NCI-H524 (cell line): ENCODE measurements around the gene PIK3R6.

Experiments
- DNase-seq, 2 experiments: peaks; one replicate each; lab custom pipeline; 2025; lab: John Stamatoyannopoulos, UW

Gene PIK3R6, protein sequence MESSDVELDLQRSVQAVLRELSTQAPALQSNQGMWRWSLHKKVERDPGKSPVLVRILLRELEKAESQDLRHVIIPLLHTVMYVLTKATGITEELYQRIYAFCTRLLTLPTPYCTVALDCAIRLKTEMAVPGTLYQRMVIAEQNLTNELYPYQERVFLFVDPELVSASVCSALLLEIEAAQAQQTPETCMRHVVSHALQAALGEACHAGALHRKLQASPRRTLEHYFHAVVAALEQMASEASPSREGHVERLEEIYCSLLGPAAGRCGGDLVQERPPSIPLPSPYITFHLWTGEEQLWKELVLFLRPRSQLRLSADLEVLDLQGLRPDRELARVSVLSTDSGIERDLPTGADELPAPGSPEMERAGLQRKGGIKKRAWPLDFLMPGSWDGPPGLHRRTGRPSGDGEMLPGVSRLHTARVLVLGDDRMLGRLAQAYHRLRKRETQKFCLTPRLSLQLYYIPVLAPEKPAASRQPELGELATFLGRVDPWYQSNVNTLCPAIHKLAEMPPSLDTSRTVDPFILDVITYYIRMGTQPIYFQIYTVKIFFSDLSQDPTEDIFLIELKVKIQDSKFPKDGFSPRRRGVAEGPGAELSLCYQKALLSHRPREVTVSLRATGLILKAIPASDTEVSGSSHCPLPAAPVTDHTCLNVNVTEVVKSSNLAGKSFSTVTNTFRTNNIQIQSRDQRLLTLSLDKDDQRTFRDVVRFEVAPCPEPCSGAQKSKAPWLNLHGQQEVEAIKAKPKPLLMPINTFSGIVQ

DNA sequence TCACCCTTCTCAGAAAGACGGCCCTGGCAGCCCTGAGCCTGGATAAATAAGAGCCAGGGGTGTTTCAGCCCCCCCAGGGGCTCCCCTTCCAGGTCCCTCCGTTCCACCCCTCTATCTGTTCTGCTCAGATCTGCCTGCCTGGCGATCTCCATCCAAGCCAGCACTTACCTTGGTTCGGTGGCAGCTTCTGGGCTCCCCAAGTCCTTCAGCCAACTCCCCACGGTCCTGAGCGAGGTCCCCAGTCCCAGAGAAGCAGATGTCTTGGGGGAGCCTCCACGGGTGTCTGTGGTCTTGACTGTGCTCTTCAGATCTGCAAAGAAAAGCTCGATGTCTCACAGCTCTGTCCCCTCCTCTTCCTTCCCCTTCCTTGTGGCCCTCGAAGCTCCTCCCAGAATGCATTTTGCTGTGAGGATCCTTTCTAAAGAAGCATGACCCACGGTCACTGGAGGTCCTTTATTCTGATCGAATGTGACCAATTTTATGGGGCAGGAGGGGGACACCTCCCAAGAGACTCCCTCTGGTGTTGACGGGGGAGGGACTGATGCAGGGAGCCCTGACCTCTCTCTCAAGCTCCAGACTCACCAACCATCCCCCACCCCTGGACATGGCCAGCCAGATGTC lies at the start of gene PIK3R6:
Gene PIK3R6 (minus strand): TSS at position 314 of the 621 bp plus-strand sequence. CDS start 17,880 bp downstream, outside the sequence.
- no peak for DNase-seq

DNA sequence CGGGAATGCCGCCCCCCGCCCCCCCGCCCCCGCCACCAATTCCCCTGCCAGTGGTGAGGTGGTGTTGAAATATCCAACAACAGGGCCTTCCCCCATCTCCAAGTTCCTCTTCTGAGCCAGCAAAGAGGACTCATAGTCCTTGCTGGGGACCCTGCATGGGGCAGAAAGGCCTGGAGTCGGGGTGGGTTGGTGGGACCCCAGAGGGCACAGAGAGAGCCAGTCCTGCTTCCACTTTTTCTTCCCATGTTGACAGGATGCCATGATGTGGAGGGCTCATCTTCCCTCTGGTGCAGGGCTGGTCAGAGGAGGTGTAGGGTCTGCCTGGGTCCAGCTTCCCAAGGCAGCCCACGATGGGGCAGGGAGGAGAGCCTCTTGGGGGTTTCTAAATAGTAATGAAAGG lies 49.0 kb upstream of the PIK3R6 start:
- DNase-seq: no peak

DNA sequence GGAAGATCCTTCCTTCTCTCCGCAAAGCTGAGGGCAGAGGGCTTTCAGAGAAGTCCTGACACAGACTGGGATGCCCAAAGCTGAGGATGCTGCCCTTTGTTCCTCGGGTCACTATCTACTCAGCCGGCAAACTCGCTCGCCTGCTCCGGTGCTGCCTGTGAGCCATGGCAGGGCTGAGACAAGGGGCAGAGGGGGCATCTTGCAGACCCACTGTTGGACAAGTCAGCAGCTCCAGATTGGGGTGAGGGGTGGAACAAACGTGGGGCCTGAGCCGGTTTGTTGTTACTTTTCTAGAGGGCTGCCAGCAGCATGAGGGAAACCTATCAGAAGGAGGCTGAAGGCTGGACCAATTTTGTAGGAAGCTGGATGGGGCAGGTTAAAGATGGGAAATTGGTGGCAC lies 47.1 kb upstream of the PIK3R6 start:
- no peak for DNase-seq

DNA sequence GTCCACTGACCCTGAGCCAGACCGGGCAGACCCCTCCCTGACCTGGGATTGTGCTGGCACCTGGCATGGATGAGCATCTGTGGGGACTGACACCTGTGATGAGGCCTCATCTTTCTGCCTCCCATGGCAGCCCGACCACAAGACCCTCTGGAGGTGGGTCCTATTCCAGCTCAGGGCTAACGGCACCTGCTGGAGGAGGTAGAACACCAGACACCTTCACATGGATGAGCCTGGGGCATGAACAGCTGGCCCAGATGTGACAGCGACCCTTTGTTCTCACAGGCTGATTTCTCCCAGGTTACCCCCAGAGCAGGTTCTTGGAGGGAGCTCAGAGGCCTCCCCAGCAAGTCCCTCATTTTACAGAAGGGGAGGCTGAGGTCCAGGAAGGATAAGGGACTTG lies 46.4 kb upstream of the PIK3R6 start:
- no peak for DNase-seq

DNA sequence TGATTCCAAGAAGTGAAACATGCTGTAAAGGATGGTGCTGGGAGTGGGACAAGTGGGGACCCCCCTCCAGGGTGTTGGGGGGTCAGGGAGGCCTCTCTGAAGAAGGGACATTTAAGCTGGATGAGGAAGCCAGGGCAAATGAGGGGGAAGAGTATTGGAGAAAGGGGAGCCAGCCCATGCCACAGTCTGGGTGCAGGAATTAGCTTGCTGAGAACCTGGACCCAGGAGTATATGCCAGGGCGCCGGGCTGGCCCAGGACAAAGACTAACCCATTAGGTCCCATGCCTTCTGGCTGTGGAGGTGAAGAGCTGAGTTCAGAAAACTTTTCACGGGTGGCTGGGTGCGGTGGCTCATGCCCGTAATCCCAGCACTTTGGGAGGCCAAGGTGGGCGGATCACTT lies 45.6 kb upstream of the PIK3R6 start:
- no peak for DNase-seq

DNA sequence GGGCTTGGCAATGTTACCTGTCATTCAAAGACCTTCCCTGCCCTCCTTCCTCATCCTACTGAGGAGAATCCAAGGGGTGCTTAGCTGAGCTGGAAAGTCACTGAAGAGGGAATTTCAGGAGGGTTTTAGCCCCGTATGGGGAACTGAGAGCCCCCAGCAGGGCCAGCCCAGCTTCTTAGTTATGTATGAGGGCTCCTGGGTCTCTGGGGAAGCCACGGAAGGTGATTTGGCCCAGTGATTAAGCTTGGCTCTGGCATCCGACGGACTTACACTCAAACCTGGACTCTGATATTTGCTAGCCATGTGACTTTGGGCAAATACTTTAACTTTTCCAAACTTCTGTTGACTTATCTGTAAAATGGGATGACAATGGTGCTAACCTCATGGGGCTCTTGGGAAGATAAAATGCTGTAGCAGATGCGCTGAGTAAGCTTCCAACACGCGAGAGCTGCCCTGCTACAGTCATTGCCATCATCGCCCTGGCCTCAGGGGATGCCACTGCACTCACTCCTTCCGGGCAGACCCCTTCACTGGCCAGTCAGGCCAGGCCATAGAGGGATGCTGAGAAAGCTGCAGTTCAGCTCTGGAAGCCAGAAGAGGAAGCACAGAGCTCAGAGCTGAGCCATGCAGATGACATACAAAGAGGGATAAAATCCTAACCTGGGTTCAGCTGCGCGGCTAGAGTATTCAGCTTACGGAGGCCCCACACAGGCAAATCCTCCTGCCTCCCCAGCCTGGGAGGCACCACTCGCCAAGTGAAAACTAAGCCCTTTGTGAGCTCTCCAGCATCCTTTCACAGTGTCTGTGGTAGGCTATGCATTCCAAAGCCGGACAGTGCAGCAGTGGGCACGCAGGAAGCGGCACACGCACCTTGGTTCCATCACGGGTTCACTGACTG lies 44.9 kb upstream of the PIK3R6 start:
- no peak for DNase-seq

DNA sequence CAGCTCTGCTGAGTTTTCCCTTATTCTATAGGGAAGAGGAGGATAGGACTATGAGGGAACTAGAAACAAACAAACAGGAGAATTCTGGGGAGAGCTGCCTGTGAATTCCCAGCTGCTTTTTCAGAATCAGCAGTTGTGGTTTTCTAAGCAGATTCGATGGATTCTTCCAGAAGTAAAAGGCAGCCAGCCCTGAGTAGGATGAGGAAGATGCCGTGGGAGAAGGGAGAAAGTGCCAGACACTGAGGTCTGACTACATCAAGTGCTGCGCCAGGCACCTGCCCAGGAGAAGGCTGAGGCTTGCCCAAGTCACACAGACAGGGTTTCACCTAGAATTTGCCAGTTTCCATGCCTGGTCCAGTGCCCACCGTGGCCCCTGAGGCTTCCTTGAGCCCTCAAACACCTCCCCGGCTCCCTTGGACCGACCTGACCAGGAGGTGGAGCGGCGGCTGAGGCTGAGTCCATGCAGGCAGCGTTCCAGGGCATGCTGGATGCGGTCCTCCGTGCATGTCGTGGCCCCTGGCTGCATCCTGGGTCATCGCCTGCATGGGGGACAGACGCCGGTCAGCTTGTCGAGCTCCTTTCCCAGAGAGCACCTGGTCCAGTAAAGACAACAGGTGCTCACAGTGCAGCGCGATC lies 43.6 kb upstream of the PIK3R6 start:
- no peak for DNase-seq

DNA sequence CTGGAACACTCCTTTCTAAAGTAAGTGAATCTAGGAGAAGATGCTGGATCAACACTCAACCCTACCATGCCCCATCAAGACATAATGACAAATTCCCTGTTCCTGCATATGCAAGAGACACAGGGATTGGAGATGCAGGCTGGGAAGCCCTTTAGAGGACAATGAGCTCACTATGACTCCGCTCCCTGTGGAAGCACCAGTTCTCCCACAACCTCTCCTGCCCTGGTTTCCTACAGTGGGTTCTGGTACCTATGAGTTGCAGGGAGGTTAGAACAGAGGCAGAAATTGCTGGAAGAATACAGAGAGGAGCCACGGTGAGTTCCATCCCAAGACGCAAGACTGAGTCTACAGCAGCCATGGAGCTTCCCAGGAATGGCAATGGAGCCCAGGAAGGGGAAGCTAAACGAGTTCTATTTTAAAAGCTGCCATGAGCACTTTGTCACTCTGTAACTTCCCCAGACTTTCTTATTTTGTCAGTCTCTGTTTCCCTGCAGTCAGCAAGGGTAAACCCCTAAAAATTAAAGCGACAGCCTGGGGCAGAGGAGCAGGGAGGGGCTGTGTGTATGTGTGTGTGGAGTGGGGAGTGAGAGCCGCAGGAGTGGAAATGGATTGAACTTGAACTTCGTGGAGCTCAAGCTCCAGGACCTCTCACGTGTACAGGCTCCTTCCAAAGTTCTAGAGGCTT lies 42.3 kb upstream of the PIK3R6 start:
- no peak for DNase-seq

DNA sequence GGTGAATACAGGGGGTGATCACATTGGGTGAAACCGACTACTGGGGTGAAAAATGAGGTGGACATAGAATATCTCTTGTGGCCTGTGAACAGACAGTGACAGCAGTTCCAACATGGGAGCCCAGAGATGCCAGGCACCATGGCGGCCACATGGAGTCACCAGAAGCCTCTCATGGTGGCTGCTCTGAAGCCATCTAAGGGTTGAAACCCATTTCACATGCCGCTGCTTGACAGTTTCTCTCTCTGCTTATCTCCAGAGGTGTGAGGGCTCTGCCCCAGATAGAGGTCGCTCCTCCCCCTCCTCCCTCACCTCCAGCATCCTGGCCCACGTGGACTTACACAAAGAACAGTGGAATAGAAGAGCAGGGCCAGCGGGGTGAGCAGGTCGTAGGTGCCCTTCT lies 37.9 kb upstream of the PIK3R6 start:
- no peak for DNase-seq

DNA sequence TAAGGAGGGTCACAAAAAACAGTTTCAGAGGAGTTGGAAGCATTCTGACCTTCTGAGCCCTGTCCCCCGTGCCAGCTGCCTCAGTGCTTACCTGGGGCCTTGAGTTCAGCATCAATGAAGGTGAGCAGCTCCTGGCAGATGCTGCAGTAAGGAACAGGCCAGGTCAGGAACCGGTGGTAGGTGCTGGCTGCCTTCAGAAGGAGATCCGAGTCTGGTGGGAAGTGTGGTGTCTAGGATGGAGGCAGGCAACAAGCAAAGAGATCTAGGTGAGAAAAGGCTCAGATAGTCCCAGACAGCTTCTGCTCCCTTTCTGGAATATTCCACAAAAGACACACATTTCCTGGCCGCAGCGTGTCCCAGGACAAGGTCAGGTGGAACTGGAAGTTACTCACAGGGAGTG lies 37.2 kb upstream of the PIK3R6 start:
- DNase-seq: no peak

DNA sequence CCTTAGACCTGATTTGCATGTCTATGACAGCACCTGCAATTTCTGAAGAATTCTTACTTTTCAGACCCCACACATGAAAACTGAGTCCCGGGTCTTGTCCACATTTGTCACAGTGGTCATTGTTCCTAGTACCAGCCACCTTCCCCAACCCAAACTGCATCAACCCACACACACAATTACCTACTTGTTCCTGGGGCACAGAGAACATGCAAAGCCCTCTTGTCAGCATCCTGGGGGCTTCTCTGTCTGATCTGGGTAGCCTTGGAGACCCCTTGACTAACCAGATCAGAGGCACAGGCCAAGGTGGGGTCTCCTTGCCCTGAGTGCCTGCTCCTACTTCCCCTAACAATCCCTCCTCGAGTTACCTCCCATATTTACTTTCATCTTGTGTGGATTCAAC lies 36.7 kb upstream of the PIK3R6 start:
- DNase-seq: no peak

DNA sequence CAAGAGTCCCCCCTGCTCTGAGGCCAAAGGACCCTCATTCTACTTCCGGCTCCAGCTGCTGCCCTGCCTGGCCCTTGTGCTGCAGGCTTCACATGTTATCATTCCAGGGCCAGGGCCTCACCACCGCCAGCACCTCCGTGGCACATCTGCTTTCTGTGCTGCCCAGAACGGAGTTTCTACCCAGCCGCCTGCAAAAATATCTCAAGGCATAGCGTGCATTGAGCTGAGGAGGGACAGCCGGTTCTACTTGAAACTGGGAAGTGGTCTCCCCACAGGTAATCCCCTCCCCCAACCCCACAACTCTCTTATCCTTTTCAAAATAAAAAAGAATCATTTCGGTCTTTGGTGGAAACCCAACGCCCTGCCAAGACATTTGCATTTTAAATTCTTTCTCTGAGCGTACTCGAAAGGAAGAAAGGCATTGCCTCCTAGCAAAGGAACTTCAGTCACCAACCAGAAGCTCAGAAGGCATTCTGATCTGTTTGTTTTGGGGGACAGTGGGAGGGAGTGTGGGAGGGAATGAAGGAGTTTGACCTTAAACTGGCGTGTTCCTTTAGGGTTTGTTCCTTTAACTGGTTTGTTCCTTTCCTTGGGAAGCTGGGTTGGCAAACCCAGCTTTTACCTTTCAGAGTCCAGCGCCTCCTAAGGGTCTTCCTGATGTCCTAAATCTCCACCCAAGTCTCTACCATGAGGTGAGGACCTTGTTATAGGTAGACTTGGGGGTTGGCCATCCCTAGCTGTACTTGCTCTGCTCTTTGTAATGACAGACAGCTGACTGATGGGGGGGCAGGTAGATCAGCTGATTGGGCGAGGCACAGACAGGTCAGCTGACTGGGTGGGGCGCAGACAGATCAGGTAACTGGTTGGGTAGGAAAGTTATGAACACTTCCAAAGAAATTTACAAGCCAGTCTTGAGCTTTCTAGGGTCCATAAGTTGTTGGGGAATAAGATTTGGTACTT lies 33.4 kb upstream of the PIK3R6 start:
- no peak for DNase-seq

DNA sequence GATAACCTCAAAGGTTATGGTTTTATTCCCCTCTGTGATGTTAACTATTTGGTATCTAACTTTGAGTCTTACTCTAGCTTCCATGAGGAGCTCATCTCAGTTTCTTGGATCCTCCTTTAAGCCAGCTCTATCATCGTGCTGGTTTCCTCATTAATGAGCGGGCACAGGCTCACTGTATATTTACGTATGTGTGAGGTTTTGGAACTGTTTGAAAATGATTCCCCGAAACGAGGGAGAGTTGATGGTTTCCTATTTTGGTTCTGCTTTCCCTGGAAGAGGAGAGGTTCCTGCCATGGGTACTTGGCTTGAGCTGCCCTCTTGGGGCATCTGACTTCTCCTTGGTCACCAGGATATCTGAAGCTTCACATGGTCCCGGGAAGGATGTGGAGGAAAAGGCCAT lies 32.7 kb upstream of the PIK3R6 start:
- no peak for DNase-seq

DNA sequence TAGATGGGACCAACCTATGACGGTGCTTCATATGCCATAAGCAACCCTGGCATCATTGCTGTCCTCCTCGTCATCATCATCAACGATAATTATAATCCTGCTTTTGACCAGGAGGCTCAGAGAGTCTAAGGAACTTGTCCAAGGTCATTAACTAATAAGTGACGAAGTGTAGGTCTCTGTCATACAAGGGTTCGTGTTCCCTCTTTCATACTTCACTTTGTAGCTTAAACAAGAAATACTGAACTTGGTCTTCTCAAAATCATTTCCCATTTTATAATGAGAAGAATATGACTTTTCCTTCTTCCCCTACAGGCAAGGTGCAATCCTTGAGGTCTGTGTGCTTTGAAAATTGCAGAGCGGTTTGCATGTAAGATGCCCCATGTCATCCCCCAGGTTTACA lies 31.2 kb upstream of the PIK3R6 start:
- DNase-seq: no peak

DNA sequence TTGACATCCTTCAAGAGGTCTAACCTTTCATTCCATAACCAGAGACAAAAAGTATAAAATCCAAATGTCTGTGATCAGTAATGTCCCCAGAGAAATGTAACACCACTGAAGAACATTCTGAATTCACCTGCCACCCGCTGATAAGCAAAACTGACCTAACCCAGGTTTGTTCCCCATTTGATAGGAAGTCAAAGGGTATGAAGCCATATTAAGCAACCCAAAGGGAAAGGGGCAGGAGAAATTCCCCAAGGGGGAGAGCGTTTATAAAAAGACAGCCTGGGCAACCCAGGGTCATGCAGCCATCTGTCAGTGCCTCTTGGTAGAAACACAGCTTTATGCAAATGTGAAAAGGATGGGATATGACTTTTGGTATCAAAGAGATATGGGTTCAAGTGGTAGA lies 30.7 kb upstream of the PIK3R6 start:
- DNase-seq: no peak

DNA sequence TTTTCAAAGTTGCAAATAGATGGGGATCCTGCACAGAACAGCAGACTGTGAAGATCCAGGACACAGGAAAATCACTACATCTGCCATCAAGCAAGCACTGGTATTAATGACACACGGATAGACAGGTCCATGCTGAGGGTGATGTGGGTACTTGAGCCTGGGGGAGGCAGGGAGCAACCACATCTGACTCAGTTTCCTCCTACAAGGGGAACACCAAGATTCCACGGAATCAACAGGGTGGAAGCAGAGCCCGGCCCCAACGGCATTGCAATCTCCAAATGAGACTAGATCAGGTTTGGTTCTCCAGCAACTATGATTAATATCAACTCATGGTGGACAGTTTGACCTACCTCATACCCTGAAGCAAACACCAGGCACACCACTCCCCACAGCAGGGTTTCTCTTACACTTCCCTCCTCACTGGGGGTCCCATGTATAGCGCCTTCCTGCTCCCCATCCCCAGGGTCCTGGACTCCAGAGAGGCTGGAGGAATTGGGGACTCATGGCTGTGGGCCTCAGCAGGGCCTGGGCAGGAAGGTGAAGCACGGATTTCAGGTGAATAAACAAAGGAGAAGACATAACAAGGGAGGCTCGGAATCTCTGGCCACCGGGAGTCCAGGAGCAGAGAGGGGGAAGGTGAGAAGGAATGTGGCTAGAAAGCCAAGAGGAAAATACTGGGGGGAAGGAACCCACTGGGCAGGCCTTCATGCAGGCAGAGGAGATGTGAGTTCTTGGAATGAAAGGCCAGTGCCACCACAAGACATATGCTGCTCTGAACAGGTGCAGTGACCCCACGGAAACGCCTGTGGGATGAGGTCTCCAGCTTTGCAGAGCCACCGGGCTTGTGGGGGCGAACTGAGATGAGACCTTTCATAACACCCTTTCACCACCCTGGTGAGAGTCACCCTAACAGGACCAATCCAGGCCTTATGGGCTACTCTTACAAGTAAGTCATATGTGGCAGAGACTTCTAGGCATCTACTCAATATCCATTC lies 29.5 kb upstream of the PIK3R6 start:
- DNase-seq: no peak

DNA sequence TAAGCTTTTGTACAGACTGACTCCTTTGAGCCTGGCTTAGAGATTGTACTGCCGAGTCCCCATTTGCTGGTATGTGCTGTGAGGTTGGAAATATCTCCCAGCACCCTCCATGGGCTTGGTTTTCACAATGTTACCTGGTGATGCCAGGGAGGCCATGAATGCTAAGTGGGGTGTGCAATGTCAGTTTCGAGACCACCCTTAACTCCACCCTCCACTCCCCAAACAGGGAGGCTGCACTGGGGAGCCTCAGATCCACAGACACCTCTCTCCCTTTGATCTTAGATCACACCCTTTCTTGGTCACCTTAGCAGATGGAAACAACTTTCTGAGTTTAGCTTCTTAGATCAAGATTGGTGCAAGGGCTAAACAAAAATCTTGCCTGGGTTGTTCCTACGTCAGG lies 28.6 kb upstream of the PIK3R6 start:
- DNase-seq: no peak
